MCF 10A (cell line): ENCODE data around the gene CDC25A. TPM values are rescaled to one million over a fixed set of nuclear protein-coding genes. Genes with fewer than 3 reads are reported as not detected.

Source experiments
- BruUV-seq: library from RNA; stranded (reverse); fragments of 400-500 nt; replicated peaks from 2 replicates; lab custom pipeline; 2021; lab: Mats Ljungman, UMichigan
- CTCF ChIA-PET: fragments of 300-600 bp; sonication (Branson Sonifier 250); formaldehyde crosslinking; extraction: SDS; loops from one replicate; lab custom pipeline; 2021; ENCODE audit warnings: antibody characterized with exemption, inconsistent platforms; lab: Yijun Ruan, JAX
- POLR2A ChIA-PET: fragments of 300-600, 350-650 bp; sonication (Branson Sonifier 250); formaldehyde crosslinking; extraction: SDS; loops from one replicate; lab custom pipeline; 2020; ENCODE audit warnings: antibody characterized with exemption, inconsistent platforms; lab: Yijun Ruan, JAX
- DNase-seq: peaks from one replicate; pipeline ENCODE4 v3.0.0-alpha.2; 2018; ENCODE audit not compliant: unreplicated experiment
- H3K27ac Mint-ChIP-seq: one replicate; pipeline ENCODE4 v1.8.0; 2022; ENCODE audit warnings: mild to moderate bottlenecking, low read depth, mixed read lengths; ENCODE audit not compliant: unreplicated experiment
- H3K27me3 Mint-ChIP-seq: one replicate; pipeline ENCODE4 v1.8.0; 2022; ENCODE audit warnings: mixed read lengths; ENCODE audit not compliant: insufficient read depth, unreplicated experiment
- H3K36me3 Mint-ChIP-seq: one replicate; pipeline ENCODE4 v1.8.0; 2022; ENCODE audit warnings: mild to moderate bottlenecking, moderate library complexity, mixed read lengths; ENCODE audit not compliant: insufficient read depth, unreplicated experiment
- H3K4me1 Mint-ChIP-seq: one replicate; pipeline ENCODE4 v1.8.0; 2022; ENCODE audit warnings: mixed read lengths; ENCODE audit not compliant: insufficient read depth, unreplicated experiment
- H3K4me3 Mint-ChIP-seq: one replicate; pipeline ENCODE4 v1.8.0; 2022; ENCODE audit warnings: mild to moderate bottlenecking, moderate library complexity, mixed read lengths; ENCODE audit not compliant: unreplicated experiment
- H3K9me3 Mint-ChIP-seq: one replicate; pipeline ENCODE4 v1.8.0; 2022; ENCODE audit warnings: mixed read lengths; ENCODE audit not compliant: unreplicated experiment
- intact Hi-C: fragments of 100-400 bp; cut with micrococcal nuclease; formaldehyde crosslinking; loops from 2 replicates; pipeline ENCODE4 v1.14.1; 2022
- total RNA-seq: library from RNA; stranded (reverse); gene quantifications from 2 replicates; pipeline ENCODE4 v1.2.3, GENCODE V29; 2022
- TF ChIP-seq, protein P1 (sequence below): fragments of 200-600 bp; IDR thresholded peaks from one replicate; pipeline ENCODE4 v1.8.0; 2022; ENCODE audit warnings: antibody characterized with exemption, mild to moderate bottlenecking; ENCODE audit not compliant: unreplicated experiment

Gene CDC25A
- total RNA-seq, 1 experiment from 2014 or later, result 8.6 TPM

DNA sequence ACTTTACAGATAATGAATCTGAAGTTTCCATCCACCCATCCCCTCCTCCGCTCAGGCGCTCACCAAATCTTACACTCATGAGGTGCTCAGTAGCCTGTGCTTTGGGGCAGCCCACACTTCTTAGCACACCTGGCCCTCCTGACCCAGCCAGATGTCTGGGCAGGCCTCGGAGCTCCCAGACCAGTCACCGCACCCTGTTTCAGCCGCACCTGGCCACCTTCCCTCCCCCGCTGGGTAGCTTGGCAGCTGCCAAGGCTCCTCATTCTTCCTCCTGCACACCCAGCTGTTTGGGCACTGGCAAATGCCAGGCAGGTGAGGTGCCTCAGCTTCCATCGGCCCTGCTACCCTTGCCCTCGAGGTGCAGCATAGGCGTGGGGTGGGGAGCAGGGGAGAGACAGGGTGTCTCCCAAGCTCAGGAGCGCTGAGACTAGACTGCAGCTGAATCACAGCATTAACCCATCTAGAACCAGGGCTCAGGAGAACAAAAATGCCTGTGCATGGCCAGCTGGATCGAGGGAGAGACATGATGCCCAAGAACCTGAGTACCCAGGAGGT lies 45.8 kb downstream of the CDC25A start:
- Mint-ChIP-seq H3K4me1 (peaks cover 15% of the 10 kb centered on the region), H3K4me3 (peak overlapping the region; percentile 21), H3K27me3 (no peaks in the 10 kb centered on the region), H3K9me3 (no peaks in the 10 kb centered on the region), H3K27ac (peak overlapping the region; percentile 57), H3K36me3 (no peaks in the 10 kb centered on the region)
- BruUV-seq, result no TSS peak
- ChIA-PET POLR2A (interaction anchor here (0.7 to 2.2 kb wide), 8 partner anchors 9 to 317 kb away, joined by 3 to 41 read pairs (median 5); no protein-coding TSS in a partner anchor), CTCF (interaction anchor here (0.5 to 3.5 kb wide), 5 partner anchors 9 to 317 kb away, joined by 3 to 21 read pairs (median 4); no protein-coding TSS in a partner anchor)
- intact Hi-C loops, result no loop called here
- TF ChIP-seq, protein P1, sequence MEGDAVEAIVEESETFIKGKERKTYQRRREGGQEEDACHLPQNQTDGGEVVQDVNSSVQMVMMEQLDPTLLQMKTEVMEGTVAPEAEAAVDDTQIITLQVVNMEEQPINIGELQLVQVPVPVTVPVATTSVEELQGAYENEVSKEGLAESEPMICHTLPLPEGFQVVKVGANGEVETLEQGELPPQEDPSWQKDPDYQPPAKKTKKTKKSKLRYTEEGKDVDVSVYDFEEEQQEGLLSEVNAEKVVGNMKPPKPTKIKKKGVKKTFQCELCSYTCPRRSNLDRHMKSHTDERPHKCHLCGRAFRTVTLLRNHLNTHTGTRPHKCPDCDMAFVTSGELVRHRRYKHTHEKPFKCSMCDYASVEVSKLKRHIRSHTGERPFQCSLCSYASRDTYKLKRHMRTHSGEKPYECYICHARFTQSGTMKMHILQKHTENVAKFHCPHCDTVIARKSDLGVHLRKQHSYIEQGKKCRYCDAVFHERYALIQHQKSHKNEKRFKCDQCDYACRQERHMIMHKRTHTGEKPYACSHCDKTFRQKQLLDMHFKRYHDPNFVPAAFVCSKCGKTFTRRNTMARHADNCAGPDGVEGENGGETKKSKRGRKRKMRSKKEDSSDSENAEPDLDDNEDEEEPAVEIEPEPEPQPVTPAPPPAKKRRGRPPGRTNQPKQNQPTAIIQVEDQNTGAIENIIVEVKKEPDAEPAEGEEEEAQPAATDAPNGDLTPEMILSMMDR, result no peak
- DNase-seq, result peak; percentile 56

DNA sequence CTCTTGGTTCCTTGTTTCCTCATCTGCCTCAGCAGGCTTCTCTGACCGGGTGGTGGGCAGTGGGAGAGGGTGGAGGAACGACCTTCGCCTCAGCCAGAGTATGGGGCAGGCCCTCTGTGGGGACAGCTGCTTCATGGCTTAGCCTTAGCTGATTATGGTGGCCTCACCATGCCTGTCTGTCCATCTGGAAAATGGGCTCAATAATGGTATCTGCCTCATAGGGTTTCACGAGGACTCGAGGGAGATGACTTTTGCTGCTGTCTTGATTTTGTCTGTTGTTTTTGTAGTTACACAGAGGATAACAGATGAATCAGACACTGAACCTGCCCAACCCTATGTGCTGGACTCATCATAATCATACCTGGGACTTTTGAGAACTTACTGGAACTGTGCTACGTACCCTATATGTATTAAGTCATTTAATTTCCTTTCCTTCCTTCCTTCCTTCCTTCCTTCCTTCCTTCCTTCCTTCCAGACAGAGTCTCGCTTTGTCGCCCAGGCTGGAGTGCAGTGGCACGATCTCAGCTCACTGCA lies 46.5 kb downstream of the CDC25A start:
- Mint-ChIP-seq H3K4me3 (peak overlapping the region; percentile 21), H3K9me3 (no peaks in the 10 kb centered on the region), H3K4me1 (peaks cover 15% of the 10 kb centered on the region), H3K36me3 (no peaks in the 10 kb centered on the region), H3K27me3 (no peaks in the 10 kb centered on the region), H3K27ac (peak overlapping the region; percentile 57)
- ChIA-PET CTCF (interaction anchor here (0.5 to 3.5 kb wide), 7 partner anchors 10 to 316 kb away, joined by 3 to 21 read pairs (median 4); no protein-coding TSS in a partner anchor), POLR2A (interaction anchor here (0.6 to 2.2 kb wide), 9 partner anchors 9 to 316 kb away, joined by 3 to 41 read pairs (median 5); no protein-coding TSS in a partner anchor)
- no TSS peak for BruUV-seq
- DNase-seq, result no peak
- TF ChIP-seq, protein P1, result no peak
- intact Hi-C loops, result no loop called here

DNA sequence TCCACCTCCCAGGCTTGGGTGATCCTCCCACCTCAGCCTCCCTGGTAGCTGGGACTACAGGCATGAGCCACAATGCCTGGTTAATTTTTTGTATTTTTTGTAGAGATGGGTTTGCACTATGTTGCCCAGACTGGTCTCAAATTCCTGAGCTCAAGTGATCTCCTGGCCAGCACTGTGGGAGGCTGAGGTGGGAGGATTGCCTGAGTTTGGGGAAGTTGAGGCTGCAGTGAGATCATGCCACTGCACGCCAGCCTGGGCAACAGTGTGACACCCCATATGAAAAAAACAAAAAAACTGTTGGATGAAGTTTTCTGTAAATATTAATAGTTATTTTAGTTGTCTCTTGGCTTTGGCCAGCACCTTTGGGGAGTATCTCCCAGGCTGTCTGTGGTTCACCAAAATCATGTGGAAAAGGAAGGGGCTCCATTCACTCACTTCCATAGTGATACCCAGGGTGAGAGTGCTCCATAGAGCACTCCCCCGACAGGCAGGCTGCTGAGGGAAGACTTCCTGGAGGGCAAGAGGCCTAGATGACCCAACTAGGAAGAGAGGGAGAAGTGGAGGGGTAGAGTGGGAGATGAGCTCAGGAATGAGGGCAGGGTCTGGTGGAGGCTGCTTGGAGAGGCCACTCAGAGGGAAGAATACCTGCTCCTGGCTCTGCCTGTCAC lies 47.1 kb downstream of the CDC25A start:
- Mint-ChIP-seq H3K27me3 (no peaks in the 10 kb centered on the region), H3K27ac (no peak overlapping the region), H3K4me3 (no peak overlapping the region), H3K36me3 (no peaks in the 10 kb centered on the region), H3K9me3 (no peaks in the 10 kb centered on the region), H3K4me1 (peaks cover 15% of the 10 kb centered on the region)
- POLR2A ChIA-PET, result interaction anchor here (0.7 to 2.1 kb wide), 5 partner anchors 12 to 316 kb away, joined by 3 to 18 read pairs (median 4); no protein-coding TSS in a partner anchor
- TF ChIP-seq, protein P1, result no peak
- BruUV-seq, result no TSS peak
- CTCF ChIA-PET, result interaction anchor here (0.7 to 3.5 kb wide), 4 partner anchors 11 to 122 kb away, joined by 4 to 21 read pairs (median 4); no protein-coding TSS in a partner anchor
- no peak for DNase-seq
- intact Hi-C loops, result no loop called here

DNA sequence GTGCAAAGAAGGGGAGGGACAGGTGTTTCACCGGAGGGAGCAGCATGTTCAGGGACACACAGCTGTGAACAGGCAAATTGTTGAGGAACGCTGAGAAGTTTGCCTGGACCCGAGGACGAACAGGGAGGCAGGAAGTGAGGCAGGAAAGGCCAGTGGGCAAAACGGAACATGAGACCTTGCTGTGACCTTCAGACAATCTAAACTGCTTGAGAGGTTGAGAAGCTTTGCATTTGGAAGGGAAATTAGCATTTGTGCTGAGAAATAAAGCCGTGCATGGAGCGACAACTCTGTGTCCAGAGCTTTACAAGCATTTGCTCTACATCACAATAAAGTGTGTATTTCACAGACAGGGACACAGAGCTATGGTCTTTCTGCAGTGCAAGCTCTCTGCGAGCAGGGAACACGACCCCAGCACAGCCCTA lies 47.9 kb downstream of the CDC25A start:
- H3K27me3 Mint-ChIP-seq, result no peaks in the 10 kb centered on the region
- ChIA-PET CTCF (interaction anchor here (1.4 to 3.5 kb wide), 2 partner anchors 11 to 53 kb away, joined by 4 to 21 read pairs; no protein-coding TSS in a partner anchor), POLR2A (interaction anchor here (0.7 to 1.9 kb wide), 3 partner anchors 51 to 315 kb away, joined by 3 to 18 read pairs (median 4); no protein-coding TSS in a partner anchor)
- no peaks in the 10 kb centered on the region for H3K9me3 Mint-ChIP-seq
- no TSS peak for BruUV-seq
- H3K27ac Mint-ChIP-seq, result no peak overlapping the region
- no peak overlapping the region for H3K4me3 Mint-ChIP-seq
- no peak for DNase-seq
- peaks cover 15% of the 10 kb centered on the region for H3K4me1 Mint-ChIP-seq
- intact Hi-C loops, result no loop called here
- H3K36me3 Mint-ChIP-seq, result no peaks in the 10 kb centered on the region
- TF ChIP-seq, protein P1, result no peak
